Hematopoietic multipotent progenitor cell treated with erythropoietin and hydrocortisone succinate and interleukin-3 and kit ligand, for 8 days (in vitro differentiated cells): Measurements from ENCODE around the gene NAV2.

Experiments used
- DNase-seq: peaks from one replicate; pipeline ENCODE4 v3.0.0-alpha.2; 2015

Gene NAV2

GRCh38 chr11:19842505-19842904 is 129.9 kb downstream of the NAV2 start:
- DNase-seq: no peak

DNA sequence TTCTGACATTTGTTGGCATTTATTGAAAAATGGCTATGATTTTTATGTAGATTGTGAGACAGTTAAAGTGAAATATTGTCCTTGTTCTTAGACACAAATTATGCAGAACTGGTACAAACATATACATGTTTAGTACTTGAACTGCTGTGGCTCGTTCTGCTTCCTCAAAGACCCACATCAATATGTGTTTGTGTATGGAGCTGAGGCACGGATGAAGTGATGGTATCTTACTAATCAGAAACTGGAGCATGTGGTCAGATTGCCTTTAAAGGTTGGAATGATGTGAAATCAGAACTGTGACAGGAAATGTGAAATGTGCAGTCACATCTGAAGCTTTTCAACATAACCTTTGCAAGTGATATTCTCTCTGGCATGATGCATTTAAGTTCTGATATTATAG is 130.4 kb downstream of the NAV2 start:
- no peak for DNase-seq

DNA sequence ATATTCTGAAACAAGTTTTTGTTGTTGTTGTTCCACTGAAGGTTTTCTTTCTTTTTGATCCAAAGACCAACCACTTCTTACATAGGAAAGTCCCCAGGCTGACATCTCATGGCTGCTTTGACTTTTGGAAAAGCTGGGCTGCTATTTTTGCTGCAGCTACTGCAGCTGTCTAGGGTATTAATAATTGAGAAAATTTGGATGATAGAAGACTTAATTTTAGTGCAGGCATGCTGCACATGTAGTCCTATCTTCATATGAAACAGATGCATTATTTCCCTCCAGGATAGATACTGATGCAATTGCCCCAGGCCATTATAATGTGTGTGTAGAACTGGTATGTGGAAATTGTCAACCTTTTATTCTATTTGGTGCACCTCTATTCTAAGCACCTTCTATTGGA is 131.4 kb downstream of the NAV2 start:
- DNase-seq: no peak

GRCh38 chr11:19844806-19845205 is 132.2 kb downstream of the NAV2 start:
- no peak for DNase-seq

GRCh38 chr11:19845626-19846025 is 133.0 kb downstream of the NAV2 start:
- no peak for DNase-seq

GRCh38 chr11:19846654-19847305 is 134.1 kb downstream of the NAV2 start:
- DNase-seq: no peak

DNA sequence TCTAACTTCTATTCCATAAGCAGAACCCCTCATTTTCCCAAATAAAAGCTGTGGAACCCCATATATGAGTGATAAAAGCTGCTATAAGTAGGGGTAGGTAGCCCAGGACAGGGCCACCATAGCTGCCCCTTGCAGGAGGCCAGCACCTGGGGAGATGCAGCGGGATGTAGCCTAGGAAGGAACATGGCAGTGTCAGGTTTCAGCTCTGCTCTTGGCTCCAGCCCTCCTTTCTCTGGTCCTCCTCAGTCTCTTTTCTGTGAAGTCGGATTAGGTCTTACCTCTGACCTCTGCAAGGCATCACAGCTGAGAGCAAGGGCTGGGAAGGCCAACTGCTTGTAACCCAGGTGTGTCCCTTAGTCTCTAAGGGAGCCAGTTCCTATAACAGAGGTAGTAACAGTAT is 135.6 kb downstream of the NAV2 start:
- no peak for DNase-seq

DNA sequence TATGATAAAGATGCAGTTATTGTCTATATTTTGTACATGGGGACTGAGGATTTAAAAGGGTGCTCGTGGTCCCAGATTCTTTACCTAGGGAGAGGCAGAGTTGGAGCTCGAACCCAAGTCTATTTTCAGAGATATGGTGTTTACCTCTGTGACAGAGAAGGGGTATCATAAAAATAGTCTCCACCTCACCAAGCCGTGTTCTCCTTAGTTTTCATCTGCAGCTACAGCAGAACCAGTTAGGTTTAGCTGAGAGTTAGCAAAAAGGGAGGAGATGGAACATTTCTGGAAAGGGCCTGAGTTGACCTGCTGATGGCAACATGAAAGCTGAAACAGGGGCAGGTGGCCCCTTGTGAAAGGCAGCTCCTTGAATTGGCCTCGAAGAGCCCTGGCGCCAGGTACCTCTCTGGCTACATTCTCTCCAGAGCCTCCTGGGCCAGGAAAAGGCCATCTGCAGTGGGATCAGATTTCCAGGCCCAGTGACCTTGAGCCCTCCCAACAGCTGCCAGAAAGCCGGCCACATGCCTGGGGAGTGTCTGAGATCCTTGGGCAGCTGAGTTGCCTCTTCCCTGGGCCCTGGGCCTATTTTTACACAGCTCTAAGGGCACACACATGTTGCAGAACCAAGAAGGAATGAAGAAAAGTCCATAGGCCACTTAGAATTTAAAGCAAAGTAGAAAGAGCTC is 136.6 kb downstream of the NAV2 start:
- no peak for DNase-seq

DNA sequence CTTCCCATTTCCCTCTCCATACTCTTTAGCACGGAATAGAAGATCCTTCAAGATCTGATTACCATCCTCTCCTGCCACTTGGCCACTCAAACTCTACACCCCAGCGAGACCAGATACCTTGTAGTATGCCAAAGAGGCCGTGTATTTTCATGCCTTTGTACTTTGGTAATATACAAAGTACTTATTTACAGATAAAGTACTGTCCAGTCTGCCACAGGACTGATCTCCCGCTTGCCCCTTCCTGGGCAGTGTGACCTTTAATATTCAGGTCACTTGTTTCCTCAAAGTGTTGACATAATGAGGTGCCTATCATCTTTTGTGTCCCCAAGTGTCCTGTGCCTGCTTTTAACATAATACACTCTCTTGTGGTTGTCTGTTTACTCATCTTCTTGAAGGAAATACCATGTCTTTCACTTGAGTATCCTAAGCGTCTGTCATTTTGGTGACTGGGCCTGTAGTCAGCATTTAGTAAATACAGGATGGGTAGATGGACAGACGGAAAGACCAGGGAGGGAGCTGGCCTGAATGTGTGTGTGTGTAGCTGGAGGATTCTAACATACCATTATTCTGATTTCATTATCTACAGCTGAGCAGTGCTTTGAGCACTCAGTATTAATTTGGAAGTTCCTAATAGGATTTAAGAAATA is 137.4 kb downstream of the NAV2 start:
- DNase-seq: no peak

DNA sequence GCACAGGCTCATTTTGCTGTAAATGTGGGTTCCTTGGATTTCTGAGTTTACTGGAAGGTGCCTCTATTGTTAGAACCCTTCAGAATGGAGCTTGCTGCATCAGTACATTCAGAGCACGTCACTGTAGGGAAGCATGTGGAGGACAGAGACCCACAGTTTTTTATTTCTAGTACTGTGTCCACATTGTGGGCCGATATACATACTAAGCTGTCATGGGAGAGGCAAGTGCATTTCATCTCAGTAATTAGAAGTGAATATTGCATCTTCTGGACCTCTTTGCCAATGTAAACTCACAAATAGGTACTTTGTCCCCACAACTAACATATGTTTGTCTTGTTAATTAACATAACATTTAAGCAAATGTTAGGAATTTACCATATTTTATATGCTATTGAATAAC is 139.7 kb downstream of the NAV2 start:
- no peak for DNase-seq

- no peak for DNase-seq
Observed at GRCh38 chr11:19853016-19853415, 140.4 kb downstream of the NAV2 start.

DNA sequence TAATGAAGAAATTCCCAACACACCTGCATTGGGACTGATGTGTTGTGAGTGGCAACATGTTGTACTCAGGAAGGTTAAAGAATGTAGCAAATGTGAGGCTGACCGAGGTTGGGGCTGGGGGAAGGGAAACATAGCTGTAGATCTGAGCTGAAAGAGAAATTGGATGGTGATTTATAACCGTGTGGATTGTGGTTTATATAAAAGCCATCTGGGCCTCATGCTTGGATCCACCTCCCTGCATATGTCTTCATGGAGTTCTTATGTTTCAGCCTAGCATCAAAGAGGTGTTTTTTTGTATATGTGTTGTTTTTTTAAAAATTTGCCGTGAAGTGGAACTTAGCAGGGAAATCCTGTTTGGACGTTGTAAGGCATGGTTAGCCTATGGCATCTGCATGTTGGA is 141.3 kb downstream of the NAV2 start:
- no peak for DNase-seq

DNA sequence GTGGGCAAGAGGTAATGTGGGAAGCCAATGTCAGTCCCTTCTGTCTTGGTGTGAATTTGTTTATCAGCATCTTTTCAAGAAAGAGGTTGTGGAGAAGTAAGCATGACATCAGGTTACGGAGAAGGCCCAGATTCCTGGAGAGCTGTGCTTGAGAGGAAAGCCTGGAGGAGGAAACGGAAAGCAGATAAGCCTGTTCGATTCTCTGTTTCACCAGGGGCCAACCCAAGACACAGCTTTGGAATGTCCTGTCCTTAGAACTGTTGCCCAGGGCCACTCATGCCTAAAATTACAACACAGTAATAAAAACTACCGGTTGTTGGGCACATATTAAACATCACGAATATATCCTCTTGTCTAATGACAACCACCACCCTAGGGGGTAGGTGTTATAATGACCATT is 148.5 kb downstream of the NAV2 start:
- DNase-seq: no peak

DNA sequence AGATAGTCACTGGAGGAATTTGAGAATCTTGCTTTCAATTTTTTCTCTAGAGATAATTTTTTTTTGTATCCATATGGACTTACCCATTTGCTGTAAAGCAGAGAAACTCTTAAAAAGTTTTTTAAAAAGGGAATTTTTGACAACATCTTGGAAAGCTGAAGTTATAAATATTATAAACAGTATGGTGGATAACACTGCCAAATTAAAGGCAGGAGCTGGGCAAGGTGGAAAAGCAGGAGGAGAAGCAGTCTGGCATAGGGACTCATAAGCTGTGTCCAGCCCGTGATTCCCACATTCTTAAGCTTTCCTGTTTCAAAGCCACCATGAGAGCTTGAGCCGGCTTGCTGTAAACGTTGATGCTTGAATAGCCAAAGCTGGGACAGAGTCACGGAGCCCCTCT is 149.5 kb downstream of the NAV2 start:
- DNase-seq: no peak

- no peak for DNase-seq
Observed at GRCh38 chr11:19864141-19865140, 151.8 kb downstream of the NAV2 start.

DNA sequence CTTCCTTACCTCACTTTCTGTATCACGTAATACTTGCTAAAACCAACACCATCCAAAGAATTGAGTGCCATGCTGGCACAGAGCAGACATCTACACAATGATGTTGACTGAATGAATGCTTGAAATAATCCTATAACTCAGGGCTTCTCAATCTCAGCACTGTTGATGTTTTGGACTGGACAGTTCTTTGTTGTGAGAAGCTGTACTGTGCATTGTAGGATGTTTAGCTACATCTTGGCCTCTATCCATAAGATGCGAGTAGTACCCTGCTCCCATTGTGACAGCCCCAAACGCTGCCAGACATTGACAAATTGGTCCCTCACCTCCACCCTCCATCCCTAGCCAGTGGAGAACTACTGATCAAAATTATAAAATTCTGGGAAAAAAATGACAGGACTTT is 153.4 kb downstream of the NAV2 start:
- DNase-seq: no peak

GRCh38 chr11:19866521-19866920 is 153.9 kb downstream of the NAV2 start:
- DNase-seq: no peak

DNA sequence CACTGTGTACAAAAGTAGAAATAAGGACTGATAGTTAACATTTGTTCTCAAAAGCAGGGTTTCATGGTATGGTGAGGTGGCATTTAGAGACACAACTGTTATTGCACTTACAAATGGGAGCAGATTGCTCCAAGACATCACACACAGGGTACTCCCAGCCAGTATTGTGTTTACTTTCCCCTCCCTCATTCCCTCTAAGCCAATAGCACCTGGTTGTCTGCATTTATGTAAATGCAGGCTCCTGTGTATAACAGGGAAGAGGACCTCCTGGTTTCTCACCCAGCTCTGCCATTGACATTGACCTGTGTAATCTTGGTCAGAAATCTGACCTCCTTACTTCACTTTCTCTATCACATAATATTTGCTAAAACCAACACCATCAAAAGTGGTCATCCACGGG is 154.4 kb downstream of the NAV2 start:
- no peak for DNase-seq

GRCh38 chr11:19868281-19868821 is 155.7 kb downstream of the NAV2 start:
- DNase-seq: peak; percentile 10

- DNase-seq: no peak
Observed at GRCh38 chr11:19868871-19869270, 156.2 kb downstream of the NAV2 start.

DNA sequence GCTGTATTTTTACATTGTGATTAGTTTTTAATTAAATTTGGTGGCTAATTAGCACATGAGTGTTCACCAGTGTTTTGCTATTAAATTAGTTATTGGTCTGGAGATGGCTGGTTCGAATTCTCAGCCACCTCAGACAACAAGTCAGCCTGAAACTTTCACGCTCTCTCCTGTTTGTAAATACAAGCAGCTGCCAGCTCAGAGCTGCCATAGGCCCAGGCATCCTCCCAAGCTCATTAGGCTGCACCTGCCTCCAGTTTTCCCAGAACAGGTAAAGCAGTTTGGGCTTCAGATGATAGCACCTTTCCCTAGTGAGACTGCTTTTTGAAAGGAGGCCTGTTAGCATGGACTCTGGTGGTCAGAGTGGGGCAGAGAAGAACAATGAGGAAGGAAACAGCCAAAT is 156.8 kb downstream of the NAV2 start:
- no peak for DNase-seq

- no peak for DNase-seq
Observed at GRCh38 chr11:19869946-19870589, 157.4 kb downstream of the NAV2 start.
